GM19240 (cell line): Measurements from ENCODE around the gene PNRC2.
"Not testable (repeated sequence)": the region's sequence is repeated elsewhere in the genome, so short reads cannot be mapped to it uniquely, and the experiment has no call there.

Experiments
- DNase-seq: peaks from one replicate; pipeline ENCODE4 v3.0.0; 2011; ENCODE audit warnings: low spot score; ENCODE audit not compliant: insufficient read length

PNRC2 gene

GRCh38 chr1:23987038-23987437 is 27.4 kb downstream of the PNRC2 start:
- DNase-seq = not testable (repeated sequence)

- DNase-seq = no peak
Measured at GRCh38 chr1:23989263-23989662, 29.6 kb downstream of the PNRC2 start.

GRCh38 chr1:23992011-23992410 is 32.4 kb downstream of the PNRC2 start:
- not testable (repeated sequence) for DNase-seq

GRCh38 chr1:23995431-23995837 is 35.8 kb downstream of the PNRC2 start:
- no peak for DNase-seq

GRCh38 chr1:23996700-23997229 is 37.1 kb downstream of the PNRC2 start:
- no peak for DNase-seq

- no peak for DNase-seq
Measured at GRCh38 chr1:23997812-23998211, 38.2 kb downstream of the PNRC2 start.

- DNase-seq = no peak
Measured at GRCh38 chr1:23999156-23999671, 39.6 kb downstream of the PNRC2 start.

- no peak for DNase-seq
Measured at GRCh38 chr1:24002695-24003094, 43.1 kb downstream of the PNRC2 start.

GRCh38 chr1:24003331-24003972 is 43.8 kb downstream of the PNRC2 start:
- DNase-seq = no peak

- DNase-seq = no peak
Measured at GRCh38 chr1:24004132-24004531, 44.5 kb downstream of the PNRC2 start.

- no peak for DNase-seq
Measured at GRCh38 chr1:24005163-24005562, 45.5 kb downstream of the PNRC2 start.

- DNase-seq = no peak
Measured at GRCh38 chr1:24007079-24007478, 47.5 kb downstream of the PNRC2 start.

- DNase-seq = not testable (repeated sequence)
Measured at GRCh38 chr1:24008574-24009184, 49.1 kb downstream of the PNRC2 start.

- DNase-seq = no peak
Measured at GRCh38 chr1:24009406-24009805, 49.8 kb downstream of the PNRC2 start.

- DNase-seq = no peak
Measured at GRCh38 chr1:24010650-24011049, 51.0 kb downstream of the PNRC2 start.

GRCh38 chr1:24012878-24013277 is 53.2 kb downstream of the PNRC2 start:
- not testable (repeated sequence) for DNase-seq
